ENCODE measurements around the gene TRIM15.

- no peak for TF ChIP-seq POLR2AphosphoS5 (IDR thresholded peaks at IDR 0.05; ENCODE audit: low read depth, low read length)
- TF ChIP-seq POLR2A (IDR thresholded peaks at IDR 0.05; ENCODE audit: low read depth, low read length), result no peak
- TF ChIP-seq TAF1 (IDR thresholded peaks at IDR 0.05; ENCODE audit: borderline replicate concordance, low read depth, low read length), result no peak
These were observed 5.4 kb downstream of the TRIM15 start for GRCh38 chr6:30168741-30169140.

Measured in GM12892 (cell line).